CD4-positive, CD25-positive, alpha-beta regulatory T cell (primary cell): Measurements from ENCODE around the gene HERC4. TPM values are rescaled to one million over a fixed set of nuclear protein-coding genes. Genes with fewer than 3 reads are reported as not detected.
A peak's percentile ranks its signal among the peaks of the same experiment; 100 is the strongest.
"Not testable (repeated sequence)": the region's sequence is repeated elsewhere in the genome, so short reads cannot be mapped to it uniquely, and the experiment has no call there.

Experiments
- ATAC-seq, 2 donors: fragments of 150-1000 bp; cut with Tn5 transposase; one replicate each; pipeline ENCODE4 v1.10.0; 2021; ENCODE audit warnings: low read depth in 2 of 2, moderate number of reproducible peaks in 2 of 2, moderate library complexity in 1 of 2
- DNase-seq, 3 donors: peaks; one replicate each; pipeline versions ENCODE4 v3.0.0 to v3.0.0-alpha.2; 2012 to 2022; ENCODE audit warnings: mixed read lengths in 1 of 3
- H3K27ac ChIP-seq: one replicate; pipeline ENCODE4 v1.7.0; 2013; ENCODE audit warnings: mild to moderate bottlenecking, low read length; ENCODE audit not compliant: insufficient read depth, poor library complexity, severe bottlenecking
- H3K27me3 ChIP-seq: one replicate; pipeline ENCODE4 v1.7.0; 2013; ENCODE audit warnings: low read length; ENCODE audit not compliant: control insufficient read depth, insufficient read depth
- H3K36me3 ChIP-seq: one replicate; pipeline ENCODE4 v1.7.0; 2013; ENCODE audit warnings: mild to moderate bottlenecking, low read length, moderate library complexity; ENCODE audit not compliant: control insufficient read depth, insufficient read depth
- H3K4me1 ChIP-seq: 2 replicates; pipeline ENCODE4 v1.7.0; 2013; ENCODE audit warnings: mild to moderate bottlenecking, low read length; ENCODE audit not compliant: insufficient read depth, control insufficient read depth, poor library complexity, severe bottlenecking
- H3K4me3 ChIP-seq: one replicate; pipeline ENCODE4 v1.7.0; 2013; ENCODE audit warnings: low read depth, mild to moderate bottlenecking, low read length, moderate library complexity
- H3K9me3 ChIP-seq, 2 experiments: 1 replicate in 1 of 2; 2 replicates in 1 of 2; pipeline ENCODE4 v1.7.0; 2013; ENCODE audit warnings: low read length in 2 of 2, mild to moderate bottlenecking in 1 of 2, moderate library complexity in 1 of 2; ENCODE audit not compliant: control insufficient read depth in 2 of 2
- H3K27ac Mint-ChIP-seq, 3 donors: one replicate each; pipeline ENCODE4 v1.8.0; 2020 to 2022; ENCODE audit warnings: mild to moderate bottlenecking in 3 of 3, mixed read lengths in 3 of 3, moderate library complexity in 2 of 3
- H3K27me3 Mint-ChIP-seq: one replicate; pipeline ENCODE4 v1.8.0; 2022; ENCODE audit warnings: mild to moderate bottlenecking, mixed read lengths
- H3K36me3 Mint-ChIP-seq: one replicate; pipeline ENCODE4 v1.8.0; 2020; ENCODE audit warnings: mixed read lengths
- H3K4me1 Mint-ChIP-seq, 4 donors: one replicate each; pipeline ENCODE4 v1.8.0; 2020 to 2022; ENCODE audit warnings: mixed read lengths in 4 of 4, mild to moderate bottlenecking in 1 of 4
- H3K4me3 Mint-ChIP-seq, 4 donors: one replicate each; pipeline ENCODE4 v1.8.0; 2020 to 2022; ENCODE audit warnings: mild to moderate bottlenecking in 4 of 4, mixed read lengths in 4 of 4, moderate library complexity in 3 of 4
- H3K9me3 Mint-ChIP-seq, 7 donors: one replicate each; pipeline ENCODE4 v1.8.0; 2020 to 2022; ENCODE audit warnings: mixed read lengths in 7 of 7, mild to moderate bottlenecking in 3 of 7, moderate library complexity in 2 of 7
- polyA plus RNA-seq, 4 donors: library from polyadenylated mRNA; unstranded; fragments of 300-500 nt; fragmentation: Illumina TruSeq; gene quantifications; one replicate each; pipeline ENCODE4 v1.2.3, GENCODE V29; 2021
- total RNA-seq: library from RNA; stranded (reverse); gene quantifications from one replicate; pipeline ENCODE4 v1.2.3, GENCODE V29; 2022

The HERC4 gene
- total and polyA plus RNA-seq, 5 donors from 2014 or later, result 21.6 to 69.2 (median 24.5) TPM

GRCh38 chr10:68080853-68081431 is 5.9 kb upstream of the HERC4 start:
- no peak overlapping the region for H3K4me3 ChIP-seq
- H3K9me3 ChIP-seq, result no peaks in the 10 kb centered on the region
- DNase-seq, result no peak
- Mint-ChIP-seq H3K36me3 (no peaks in the 10 kb centered on the region), H3K9me3 (no peaks in the 10 kb centered on the region), H3K27ac (no peak overlapping the region), H3K27me3 (peaks cover 17% of the 10 kb centered on the region), H3K4me1 (no peaks in the 10 kb centered on the region), H3K4me3 (no peak overlapping the region)
- H3K36me3 ChIP-seq, result no peaks in the 10 kb centered on the region
- ATAC-seq, result no peak
- no peaks in the 10 kb centered on the region for H3K4me1 ChIP-seq
- H3K27me3 ChIP-seq, result peaks cover 5% of the 10 kb centered on the region
- H3K27ac ChIP-seq, result no peak overlapping the region

- no peak for ATAC-seq
- H3K9me3 ChIP-seq, result no peaks in the 10 kb centered on the region
- no peaks in the 10 kb centered on the region for H3K36me3 ChIP-seq
- H3K27me3 Mint-ChIP-seq, result peaks cover 19% of the 10 kb centered on the region
- peaks cover 6% of the 10 kb centered on the region for H3K4me1 ChIP-seq
- H3K4me3 Mint-ChIP-seq, result no peak overlapping the region
- H3K27me3 ChIP-seq, result peaks cover 5% of the 10 kb centered on the region
- no peaks in the 10 kb centered on the region for H3K36me3 Mint-ChIP-seq
- no peak overlapping the region for H3K4me3 ChIP-seq
- no peak overlapping the region for H3K27ac Mint-ChIP-seq
- no peak for DNase-seq
- H3K9me3 Mint-ChIP-seq, result no peaks in the 10 kb centered on the region
- peaks cover 5% of the 10 kb centered on the region in 4 donors for H3K4me1 Mint-ChIP-seq
- no peak overlapping the region for H3K27ac ChIP-seq
These were observed 4.4 kb upstream of the HERC4 start for GRCh38 chr10:68079434-68079833.

- Mint-ChIP-seq H3K27ac (no peak overlapping the region), H3K9me3 (no peaks in the 10 kb centered on the region), H3K36me3 (no peaks in the 10 kb centered on the region), H3K27me3 (peaks cover 5% of the 10 kb centered on the region), H3K4me3 (peak overlapping the region in 2 of 4 donors; percentile 46 to 68), H3K4me1 (peaks cover 14 to 29% (median 23%) of the 10 kb centered on the region in 4 donors)
- ATAC-seq (no peak), DNase-seq (no peak)
- no peaks in the 10 kb centered on the region for H3K27me3 ChIP-seq
- peaks cover 26% of the 10 kb centered on the region for H3K4me1 ChIP-seq
- H3K4me3 ChIP-seq, result no peak overlapping the region
- H3K27ac ChIP-seq, result no peak overlapping the region
- H3K9me3 ChIP-seq, result no peaks in the 10 kb centered on the region
- no peaks in the 10 kb centered on the region for H3K36me3 ChIP-seq
These were observed 1.9 kb upstream of the HERC4 start for GRCh38 chr10:68077026-68077425.

- Mint-ChIP-seq H3K4me3 (peak overlapping the region in 3 of 4 donors; percentile 9 to 97 (median 43)), H3K4me1 (peaks cover 21 to 39% (median 33%) of the 10 kb centered on the region in 4 donors)
- not testable (repeated sequence) for H3K27ac ChIP-seq, H3K36me3 Mint-ChIP-seq, H3K36me3 ChIP-seq, H3K9me3 Mint-ChIP-seq, H3K27me3 Mint-ChIP-seq, DNase-seq, H3K27me3 ChIP-seq, H3K9me3 ChIP-seq, ATAC-seq, H3K27ac Mint-ChIP-seq
- Histone ChIP-seq H3K4me3 (peak overlapping the region; percentile 94), H3K4me1 (peaks cover 36% of the 10 kb centered on the region)
These were observed 998 bp upstream of the HERC4 start for GRCh38 chr10:68076081-68076480.

- Histone ChIP-seq H3K36me3 (peaks cover 12% of the 10 kb centered on the region), H3K27me3 (no peaks in the 10 kb centered on the region), H3K4me1 (peaks cover 41% of the 10 kb centered on the region), H3K27ac (peak overlapping the region; percentile 97), H3K4me3 (peak overlapping the region; percentile 94), H3K9me3 (no peaks in the 10 kb centered on the region)
- H3K27me3 Mint-ChIP-seq, result peaks cover 5% of the 10 kb centered on the region
- peak overlapping the region; percentile 82 to 98 (median 94) for H3K4me3 Mint-ChIP-seq
- H3K9me3 Mint-ChIP-seq, result no peaks in the 10 kb centered on the region
- peaks cover 9% of the 10 kb centered on the region for H3K36me3 Mint-ChIP-seq
- H3K27ac Mint-ChIP-seq, result peak overlapping the region; percentile 90 to 94 (median 91)
- H3K4me1 Mint-ChIP-seq, result peaks cover 26 to 44% (median 38%) of the 10 kb centered on the region in 4 donors
- DNase-seq, result no peak
- ATAC-seq, result no peak
These were observed 494 bp upstream of the HERC4 start for GRCh38 chr10:68075550-68076004.

GRCh38 chr10:68074031-68074774 is 880 bp downstream of the HERC4 start:
- peak overlapping the region; percentile 97 for H3K27ac ChIP-seq
- peaks cover 31 to 48% (median 44%) of the 10 kb centered on the region in 4 donors for H3K4me1 Mint-ChIP-seq
- peaks cover 5% of the 10 kb centered on the region for H3K27me3 Mint-ChIP-seq
- peaks cover 14% of the 10 kb centered on the region for H3K36me3 ChIP-seq
- no peak for ATAC-seq
- H3K9me3 Mint-ChIP-seq, result no peaks in the 10 kb centered on the region
- H3K27me3 ChIP-seq, result no peaks in the 10 kb centered on the region
- H3K4me3 Mint-ChIP-seq, result peak overlapping the region; percentile 92 to 98 (median 98)
- peak overlapping the region; percentile 96 for H3K4me3 ChIP-seq
- H3K4me1 ChIP-seq, result peaks cover 41% of the 10 kb centered on the region
- peaks cover 10% of the 10 kb centered on the region for H3K36me3 Mint-ChIP-seq
- no peaks in the 10 kb centered on the region for H3K9me3 ChIP-seq
- H3K27ac Mint-ChIP-seq, result peak overlapping the region; percentile 94 to 98 (median 95)
- peak in 2 of 3 donors; percentile 12 to 34 for DNase-seq

GRCh38 chr10:68073631-68074030 is 1.5 kb downstream of the HERC4 start:
- Histone ChIP-seq H3K9me3 (no peaks in the 10 kb centered on the region), H3K4me3 (peak overlapping the region; percentile 96), H3K27me3 (no peaks in the 10 kb centered on the region), H3K4me1 (peaks cover 41% of the 10 kb centered on the region), H3K36me3 (peaks cover 16% of the 10 kb centered on the region), H3K27ac (peak overlapping the region; percentile 97)
- Mint-ChIP-seq H3K9me3 (no peaks in the 10 kb centered on the region), H3K4me3 (peak overlapping the region; percentile 92 to 98 (median 98)), H3K36me3 (peaks cover 10% of the 10 kb centered on the region), H3K27me3 (peaks cover 5% of the 10 kb centered on the region), H3K27ac (peak overlapping the region; percentile 77 to 95 (median 94)), H3K4me1 (peaks cover 33 to 53% (median 49%) of the 10 kb centered on the region in 4 donors)
- DNase-seq (no peak), ATAC-seq (no peak)
